Upper lobe of left lung (tissue), 6 donors: ENCODE data around the gene CPTP. TPM values are rescaled to one million over a fixed set of nuclear protein-coding genes. Genes with fewer than 3 reads are reported as not detected.

Experiments used
- ATAC-seq, 2 donors: fragments of 200-7000 bp; cut with Tn5 transposase; one replicate each; pipeline ENCODE4 v1.9.1; 2022; ENCODE audit warnings: mild to moderate bottlenecking in 2 of 2, moderate library complexity in 2 of 2; ENCODE audit not compliant: low FRiP score in 2 of 2
- DNase-seq, 2 donors: peaks; one replicate each; pipeline ENCODE4 v3.0.0-alpha.2; 2019 to 2020
- H3K27ac ChIP-seq, 4 donors: fragments of 200-600 bp; sonication (generic); one replicate each; pipeline ENCODE4 v1.5.1; 2016 to 2019
- H3K27me3 ChIP-seq, 4 donors: fragments of 200-600 bp; sonication (generic); one replicate each; pipeline ENCODE4 v1.5.1; 2017 to 2019
- H3K36me3 ChIP-seq, 4 donors: fragments of 200-600 bp; sonication (generic); one replicate each; pipeline ENCODE4 v1.5.1; 2016 to 2019
- H3K4me1 ChIP-seq, 4 donors: fragments of 200-600 bp; sonication (generic); one replicate each; pipeline ENCODE4 v1.5.1; 2018 to 2019
- H3K4me3 ChIP-seq, 4 donors: fragments of 200-600 bp; sonication (generic); one replicate each; pipeline ENCODE4 v1.5.1; 2017 to 2019; ENCODE audit warnings: mild to moderate bottlenecking in 2 of 4, moderate library complexity in 1 of 4
- H3K9me3 ChIP-seq, 4 donors: fragments of 200-600 bp; sonication (generic); one replicate each; pipeline ENCODE4 v1.5.1; 2018 to 2019
- CTCF ChIP-seq, 6 experiments: fragments of 450-650 bp in 4 of 6; fragments of 200-600 bp in 2 of 6; sonication (generic) in 2 of 6; IDR thresholded peaks; one replicate each; pipeline ENCODE4 v1.5.1; 2016 to 2019; ENCODE audit warnings: antibody characterized with exemption in 6 of 6
- EP300 ChIP-seq, 4 donors: sonication (generic); formaldehyde crosslinking; IDR thresholded peaks; one replicate each; pipeline ENCODE4 v1.5.1; 2017; ENCODE audit warnings: antibody characterized with exemption in 4 of 4, control low read depth in 2 of 4
- POLR2A ChIP-seq, 4 donors: fragments of 450-650 bp; IDR thresholded peaks; one replicate each; pipeline ENCODE4 v1.5.1; 2016 to 2017; ENCODE audit warnings: antibody characterized with exemption in 4 of 4, mild to moderate bottlenecking in 2 of 4
- POLR2AphosphoS5 ChIP-seq, 2 donors: sonication (generic); formaldehyde crosslinking; IDR thresholded peaks; one replicate each; pipeline ENCODE4 v1.5.1; 2017; ENCODE audit warnings: antibody characterized with exemption in 2 of 2
- WGBS, 2 donors: methylation state at CpG; one replicate each; pipeline ENCODE4 v1.1.5; 2017 to 2018; 5-methylcytosine and 5-hydroxymethylcytosine counted together
- total RNA-seq, 6 donors: library from RNA; depleted of rRNA in 4 of 6; stranded (reverse); fragments of >200 nt in 4 of 6; gene quantifications; one replicate each; pipeline versions ENCODE4 v1.1.0 to v1.2.1, GENCODE V29; 2016 to 2021
- donor health status: DM: no; HTN: no; CAD: no; lungs with moderate emphysema.
- donor health status: DM: no; HTN: yes; CAD: no; lungs with severe emphysema.

Gene CPTP
- total RNA-seq, 6 donors from 2014 or later, result 14.7 to 41.6 (median 26.0) TPM

GRCh38 chr1:1348420-1349255 lies 24.0 kb downstream of the CPTP start:
- TF ChIP-seq CTCF (IDR thresholded peaks at IDR 0.05), result no peak
- TF ChIP-seq POLR2A (IDR thresholded peaks at IDR 0.05), result no peak
- TF ChIP-seq POLR2AphosphoS5 (IDR thresholded peaks at IDR 0.05), result no peak
- no peak for TF ChIP-seq EP300 (IDR thresholded peaks at IDR 0.05)
- peak; percentile 47 to 92 for DNase-seq
- H3K4me3 ChIP-seq, result peak overlapping the region; percentile 70 to 93 (median 83)
- H3K27ac ChIP-seq, result peak overlapping the region; percentile 60 to 89 (median 70)
- peaks cover 42 to 68% (median 63%) of the 10 kb centered on the region in 4 donors for H3K4me1 ChIP-seq
- ATAC-seq, result peak in 1 of 2 donors; percentile 0
- H3K9me3 ChIP-seq, result no peaks in the 10 kb centered on the region
- H3K27me3 ChIP-seq, result peaks cover 0 to 10% (median 7%) of the 10 kb centered on the region in 4 donors
- no peaks in the 10 kb centered on the region for H3K36me3 ChIP-seq
- 0 to 1% methylated on average over 3 to 33 of the region's 109 CpGs for WGBS, 2 donors

GRCh38 chr1:1349256-1350012 lies 24.8 kb downstream of the CPTP start, which contains the start of gene DVL1:
TSS of gene DVL1 (minus strand) at chr1:1349418. CDS start at chr1:1349065, 353 bp downstream.
- H3K9me3 ChIP-seq, result no peaks in the 10 kb centered on the region
- ATAC-seq (peak in 1 of 2 donors; percentile 77), DNase-seq (peak; percentile 48 to 95)
- peak within 1 kb of the TSS; percentile 66 to 89 (median 83) for H3K27ac ChIP-seq
- TF ChIP-seq CTCF (IDR thresholded peaks at IDR 0.05) (peak; percentile 43 to 72 (median 62)), POLR2AphosphoS5 (IDR thresholded peaks at IDR 0.05) (peak in 1 of 2 donors; percentile 6), EP300 (IDR thresholded peaks at IDR 0.05) (no peak), POLR2A (IDR thresholded peaks at IDR 0.05) (peak in 1 of 4 donors; percentile 70)
- H3K4me3 ChIP-seq, result peak within 1 kb of the TSS; percentile 70 to 93 (median 83)
- peaks cover 49 to 68% (median 63%) of the 10 kb centered on the region in 4 donors for H3K4me1 ChIP-seq
- H3K36me3 ChIP-seq, result peaks cover 0 to under 1% (median 0%) of the 10 kb centered on the region in 4 donors
- H3K27me3 ChIP-seq, result peaks cover 1 to 17% (median 14%) of the 10 kb centered on the region in 4 donors
- 0% methylated on average over 16 of the region's 122 CpGs; no CpG with 5 or more reads in 1 of the 2 donors for WGBS, 2 donors

GRCh38 chr1:1351511-1352427 lies 27.2 kb downstream of the CPTP start:
- no peak for TF ChIP-seq CTCF (IDR thresholded peaks at IDR 0.05)
- no peak for TF ChIP-seq POLR2A (IDR thresholded peaks at IDR 0.05)
- TF ChIP-seq POLR2AphosphoS5 (IDR thresholded peaks at IDR 0.05), result peak; percentile 20 to 40
- Histone ChIP-seq H3K9me3 (no peaks in the 10 kb centered on the region), H3K4me1 (peaks cover 43 to 68% (median 60%) of the 10 kb centered on the region in 4 donors), H3K4me3 (peak overlapping the region in 1 of 4 donors; percentile 17), H3K27ac (peak overlapping the region in 3 of 4 donors; percentile 42 to 76 (median 70)), H3K27me3 (peaks cover 2 to 37% (median 26%) of the 10 kb centered on the region in 4 donors), H3K36me3 (peaks cover 0 to 6% (median 0%) of the 10 kb centered on the region in 4 donors)
- ATAC-seq (peak in 1 of 2 donors; percentile 60), DNase-seq (peak in 1 of 2 donors; percentile 83)
- 57 to 77% methylated on average over 8 to 22 of the region's 29 CpGs for WGBS, 2 donors

- Histone ChIP-seq H3K36me3 (peaks cover 0 to 6% (median 0%) of the 10 kb centered on the region in 4 donors), H3K27ac (peak overlapping the region in 3 of 4 donors; percentile 48 to 70 (median 52)), H3K4me1 (peaks cover 32 to 66% (median 53%) of the 10 kb centered on the region in 4 donors), H3K4me3 (no peak overlapping the region), H3K9me3 (no peaks in the 10 kb centered on the region), H3K27me3 (peaks cover 2 to 47% (median 28%) of the 10 kb centered on the region in 4 donors)
- WGBS, 2 donors, result 30 to 31% methylated on average over 2 to 4 of the region's 5 CpGs
- ATAC-seq, result no peak
- DNase-seq, result peak in 1 of 2 donors; percentile 25
- TF ChIP-seq EP300 (IDR thresholded peaks at IDR 0.05) (no peak), CTCF (IDR thresholded peaks at IDR 0.05) (no peak), POLR2A (IDR thresholded peaks at IDR 0.05) (no peak), POLR2AphosphoS5 (IDR thresholded peaks at IDR 0.05) (no peak)
Measured at GRCh38 chr1:1352786-1353388, 28.3 kb downstream of the CPTP start.
